Urinary bladder (tissue), 4 donors: ENCODE results near the gene EYA4. TPM values are rescaled to one million over a fixed set of nuclear protein-coding genes. Genes with fewer than 3 reads are reported as not detected.
A peak's percentile ranks its signal among the peaks of the same experiment; 100 is the strongest.

Experiments used
- DNase-seq: peaks from one replicate; pipeline ENCODE4 v3.0.0-alpha.2; 2015; ENCODE audit errors: extremely low spot score
- H3K27ac ChIP-seq: one replicate; pipeline ENCODE4 v1.5.1; 2013; ENCODE audit warnings: low read depth, mild to moderate bottlenecking, moderate library complexity
- H3K36me3 ChIP-seq: one replicate; pipeline ENCODE4 v1.6.1; 2013; ENCODE audit warnings: mild to moderate bottlenecking, moderate library complexity; ENCODE audit not compliant: insufficient read depth
- H3K4me1 ChIP-seq: one replicate; pipeline ENCODE4 v1.6.1; 2013; ENCODE audit warnings: mild to moderate bottlenecking, moderate library complexity; ENCODE audit not compliant: insufficient read depth
- H3K4me3 ChIP-seq: one replicate; pipeline ENCODE4 v1.5.1; 2013; ENCODE audit warnings: low read depth, low read length
- WGBS: extraction: QIAGEN DNeasy Blood & Tissue Kit; methylation state at CpG from one replicate; pipeline ENCODE4 v1.1.7; 2013; 5-methylcytosine and 5-hydroxymethylcytosine counted together
- polyA plus RNA-seq: library from polyadenylated mRNA; stranded (reverse); fragments of 200-250 nt; gene quantifications from one replicate; pipeline ENCODE4 v1.2.3, GENCODE V29; 2013
- total RNA-seq: library from RNA; depleted of rRNA; stranded (reverse); fragments of >200 nt; gene quantifications from one replicate; pipeline ENCODE4 v1.2.3, GENCODE V29; 2014
- donor health status: healthy with polysubstance abuse.
- donor health status: healthy.

The EYA4 gene
- total and polyA plus RNA-seq, 2 donors, result 1.3 to 20.9 TPM

DNA sequence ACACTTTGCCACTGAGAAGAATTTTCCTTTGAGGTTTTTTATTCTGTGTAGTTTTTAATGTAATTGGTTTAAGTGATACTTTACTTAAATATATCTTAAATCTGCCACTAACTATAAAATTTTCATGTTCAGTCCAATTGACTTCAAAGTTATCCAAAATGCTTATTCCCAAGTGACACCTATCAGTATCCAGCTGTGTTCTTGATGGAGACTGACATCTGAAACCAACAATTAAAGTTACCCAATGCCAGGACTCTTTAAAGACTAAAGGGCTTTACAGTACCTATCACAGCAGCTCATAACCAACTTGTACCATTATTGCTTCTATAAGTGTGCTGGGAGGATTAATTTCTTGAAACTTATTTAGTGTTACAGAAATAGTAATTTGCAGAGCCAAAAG, 13.8 kb upstream of the EYA4 start:
- no peak overlapping the region for H3K27ac ChIP-seq
- H3K4me1 ChIP-seq, result no peaks in the 10 kb centered on the region
- no peak overlapping the region for H3K4me3 ChIP-seq
- H3K36me3 ChIP-seq, result no peaks in the 10 kb centered on the region
- DNase-seq, result no peak

DNA sequence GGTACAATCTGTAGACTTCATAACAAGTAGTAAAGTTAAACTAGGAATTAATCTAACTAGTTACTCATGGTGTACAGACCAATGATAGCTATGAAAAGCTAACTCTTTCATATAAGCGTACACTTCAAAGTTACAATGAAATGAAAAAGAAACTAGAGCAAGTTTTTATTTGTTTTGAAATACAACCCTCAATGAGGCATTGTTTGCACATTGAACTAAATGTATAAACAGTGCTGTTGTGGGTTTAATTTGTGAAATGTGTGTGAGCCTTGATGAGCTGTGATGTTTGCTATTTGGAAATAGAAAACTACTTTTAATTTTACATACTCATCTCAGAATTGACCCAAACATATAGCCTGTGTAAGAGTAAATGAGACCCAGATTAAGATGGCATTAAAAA, 11.1 kb upstream of the EYA4 start:
- WGBS, result 40% methylated on average over 1 of the region's 1 CpG

DNA sequence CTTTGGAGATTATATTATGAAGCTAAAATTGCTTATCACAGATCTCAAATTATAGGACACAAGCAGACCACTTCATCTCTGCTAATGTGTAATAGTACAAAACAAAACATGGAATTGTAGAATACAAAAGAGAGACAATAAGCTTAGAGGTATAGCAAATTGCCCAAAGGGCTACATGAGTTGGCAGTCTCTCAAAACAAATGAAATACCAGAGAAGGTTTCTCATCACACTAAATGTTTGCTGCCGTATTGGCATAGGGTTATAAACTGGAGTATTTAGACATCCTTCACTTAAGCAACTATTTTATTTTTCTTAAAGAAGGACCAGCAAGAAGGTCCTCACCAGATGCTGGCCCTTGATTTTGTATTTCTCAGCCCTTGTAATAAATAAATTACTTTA, 5.9 kb upstream of the EYA4 start:
- Histone ChIP-seq H3K36me3 (no peaks in the 10 kb centered on the region), H3K4me3 (no peak overlapping the region), H3K27ac (no peak overlapping the region), H3K4me1 (no peaks in the 10 kb centered on the region)
- WGBS, result 78% methylated on average over 1 of the region's 1 CpG
- no peak for DNase-seq

More for the DNA sequence above, 11.1 kb upstream of the EYA4 start:
- DNase-seq, result no peak
- Histone ChIP-seq H3K4me3 (no peak overlapping the region), H3K4me1 (no peaks in the 10 kb centered on the region), H3K36me3 (no peaks in the 10 kb centered on the region), H3K27ac (no peak overlapping the region)

DNA sequence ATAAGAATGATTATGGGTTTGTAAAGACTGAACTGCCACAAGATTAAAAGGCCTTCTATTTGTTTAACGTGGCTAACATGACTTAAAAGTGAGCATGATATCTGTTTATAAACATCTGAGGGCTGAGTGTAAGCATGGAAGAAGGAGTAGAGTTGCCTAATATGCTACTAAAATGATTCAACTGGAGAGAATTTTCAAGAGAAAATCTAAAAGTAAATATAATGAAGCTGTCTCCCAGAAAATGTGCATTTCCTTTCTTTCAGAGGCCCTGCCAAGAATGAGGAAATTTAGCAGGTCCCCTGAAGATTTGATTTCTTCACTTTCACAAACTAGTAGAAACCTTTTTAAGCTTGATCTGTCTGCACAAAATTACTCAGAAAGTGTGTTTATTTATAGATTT, 4.2 kb upstream of the EYA4 start:
- 37% methylated on average over 1 of the region's 1 CpG for WGBS
- no peaks in the 10 kb centered on the region for H3K4me1 ChIP-seq
- no peaks in the 10 kb centered on the region for H3K36me3 ChIP-seq
- H3K27ac ChIP-seq, result no peak overlapping the region
- no peak for DNase-seq
- no peak overlapping the region for H3K4me3 ChIP-seq

DNA sequence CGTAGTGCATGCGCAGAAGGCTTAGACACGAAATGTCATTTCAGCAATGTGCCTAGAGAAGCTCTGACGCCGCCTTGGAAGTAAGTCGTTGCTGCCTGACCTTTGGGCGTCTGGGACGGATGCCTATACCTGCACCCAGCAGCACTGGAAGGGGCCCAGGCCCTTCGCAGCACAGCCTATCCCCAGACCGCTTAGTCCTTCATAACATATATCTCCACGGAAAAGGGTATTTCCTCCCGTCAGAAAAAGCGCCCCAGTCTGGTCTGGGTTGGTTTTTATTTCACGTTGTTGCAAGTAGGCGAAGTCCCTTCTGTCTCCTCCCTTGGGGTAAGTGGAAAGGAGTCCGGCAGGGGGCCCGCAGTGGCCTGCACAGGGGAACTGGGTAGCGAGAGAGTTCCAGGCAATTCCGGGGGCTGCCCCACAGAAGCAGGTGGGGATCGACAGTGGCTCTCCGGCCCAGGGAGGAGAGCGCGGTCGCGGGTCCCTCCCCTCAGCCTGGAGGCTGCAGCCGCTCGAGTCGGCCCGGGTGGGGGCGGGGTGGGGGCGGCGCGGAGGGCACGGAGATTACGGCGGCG, 559 bp upstream of the EYA4 start:
- no peak for DNase-seq
- Histone ChIP-seq H3K4me1 (no peaks in the 10 kb centered on the region), H3K27ac (peak overlapping the region; percentile 39), H3K36me3 (no peaks in the 10 kb centered on the region), H3K4me3 (peak overlapping the region; percentile 68)
- 16% methylated on average over 37 of the region's 37 CpGs for WGBS

GRCh38 chr6:133241901-133242636, 912 bp downstream of the EYA4 start:
- H3K36me3 ChIP-seq, result no peaks in the 10 kb centered on the region
- H3K4me3 ChIP-seq, result peak overlapping the region; percentile 68
- 1% methylated on average over 52 of the region's 52 CpGs for whole genome bisulfite sequencing
- no peaks in the 10 kb centered on the region for H3K4me1 ChIP-seq
- peak overlapping the region; percentile 76 for H3K27ac ChIP-seq
- no peak for DNase-seq

DNA sequence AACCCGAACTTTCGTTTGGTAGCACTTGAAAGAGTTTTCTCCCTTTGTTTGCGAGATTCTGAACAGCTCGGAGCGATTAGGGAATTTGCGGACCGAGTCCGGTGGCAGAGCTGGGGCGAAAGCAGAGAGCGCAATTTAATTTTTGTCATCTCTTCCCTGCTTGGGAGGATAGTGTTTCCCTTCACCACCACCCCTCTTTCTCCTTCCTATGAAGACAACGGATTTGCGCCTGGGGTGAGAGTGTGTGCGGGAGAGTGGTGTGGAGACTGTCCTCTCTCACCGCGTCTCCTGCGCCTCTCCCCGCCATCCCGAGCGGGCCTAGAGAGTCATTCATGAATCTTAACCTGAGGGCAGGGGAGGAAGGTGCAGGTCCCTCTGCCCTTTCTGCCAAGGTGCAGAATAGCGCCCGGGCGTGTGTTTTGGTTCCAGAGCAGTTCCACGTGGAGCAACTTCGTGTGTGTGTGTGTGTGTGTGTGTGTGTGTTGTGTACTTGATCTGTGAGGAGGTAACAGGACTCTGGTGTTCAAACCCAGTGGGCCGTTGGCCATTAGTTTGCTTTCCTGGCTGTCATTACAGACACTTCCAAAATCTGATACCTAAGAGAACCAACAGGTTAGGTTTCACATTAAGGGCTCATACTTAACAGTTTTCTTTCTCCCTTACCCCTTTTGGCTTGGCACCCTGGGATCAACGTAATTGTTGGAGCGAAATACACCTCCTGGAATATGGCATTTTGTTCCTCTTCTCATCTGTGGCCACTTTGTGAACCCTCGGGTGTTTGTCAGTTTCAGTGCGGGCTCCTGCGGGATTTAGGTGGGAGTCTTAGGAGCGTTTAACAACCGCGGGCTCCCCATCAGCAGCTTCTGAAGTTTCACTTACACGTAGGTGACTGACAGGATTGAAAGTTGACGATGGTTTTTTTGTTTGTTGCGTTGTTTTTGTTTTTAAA, 1.8 kb downstream of the EYA4 start:
- peak overlapping the region; percentile 76 for H3K27ac ChIP-seq
- no peaks in the 10 kb centered on the region for H3K36me3 ChIP-seq
- DNase-seq, result no peak
- WGBS, result 10% methylated on average over 36 of the region's 36 CpGs
- H3K4me3 ChIP-seq, result peak overlapping the region; percentile 68
- no peaks in the 10 kb centered on the region for H3K4me1 ChIP-seq

DNA sequence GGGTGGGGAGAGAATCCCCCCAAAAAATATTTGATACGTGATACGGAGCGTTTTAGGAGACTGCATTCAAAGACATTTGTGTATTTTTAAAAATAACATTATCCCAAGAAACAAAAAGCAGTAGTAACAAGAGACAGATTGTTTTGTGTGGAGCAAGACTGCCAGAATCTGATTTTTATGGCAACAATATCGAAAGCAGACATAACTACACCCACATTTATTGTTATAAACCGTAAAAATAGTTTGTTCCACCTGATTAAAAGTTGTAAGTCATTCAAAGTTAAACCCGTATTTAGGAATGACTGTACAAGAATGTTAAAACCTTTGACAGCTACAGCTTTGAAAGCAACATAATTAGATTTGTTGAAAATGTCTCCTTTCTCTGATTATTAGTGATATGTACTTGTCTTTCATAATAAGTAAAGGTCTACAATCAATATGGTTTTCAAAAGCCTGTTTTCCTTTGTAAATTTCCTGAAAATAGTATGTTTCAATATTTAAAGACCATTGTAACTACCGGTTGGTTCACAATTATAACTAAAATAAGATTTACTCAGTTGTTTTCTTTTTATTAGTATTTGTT, 2.7 kb downstream of the EYA4 start:
- peak overlapping the region; percentile 68 for H3K4me3 ChIP-seq

GRCh38 chr6:133244519-133244918, 3.4 kb downstream of the EYA4 start:
- no peaks in the 10 kb centered on the region for H3K4me1 ChIP-seq
- DNase-seq, result no peak
- H3K4me3 ChIP-seq, result no peak overlapping the region
- WGBS, result 49% methylated on average over 4 of the region's 4 CpGs
- no peaks in the 10 kb centered on the region for H3K36me3 ChIP-seq
- no peak overlapping the region for H3K27ac ChIP-seq

More for the DNA sequence above, 2.7 kb downstream of the EYA4 start:
- no peaks in the 10 kb centered on the region for H3K36me3 ChIP-seq
- no peak overlapping the region for H3K27ac ChIP-seq
- no peaks in the 10 kb centered on the region for H3K4me1 ChIP-seq
- no peak for DNase-seq
- 28% methylated on average over 7 of the region's 7 CpGs for WGBS

- no peak for DNase-seq
- WGBS, result 42% methylated on average over 1 of the region's 1 CpG
- no peaks in the 10 kb centered on the region for H3K36me3 ChIP-seq
- H3K4me3 ChIP-seq, result no peak overlapping the region
- H3K27ac ChIP-seq, result no peak overlapping the region
- H3K4me1 ChIP-seq, result no peaks in the 10 kb centered on the region
Observed at GRCh38 chr6:133245007-133245406, 3.9 kb downstream of the EYA4 start.

- WGBS, result 69% methylated on average over 2 of the region's 2 CpGs
- Histone ChIP-seq H3K4me3 (no peak overlapping the region), H3K27ac (no peak overlapping the region), H3K36me3 (no peaks in the 10 kb centered on the region), H3K4me1 (no peaks in the 10 kb centered on the region)
- no peak for DNase-seq
Observed at GRCh38 chr6:133245422-133245903, 4.3 kb downstream of the EYA4 start.

GRCh38 chr6:133247581-133247980, 6.4 kb downstream of the EYA4 start:
- 86% methylated on average over 5 of the region's 5 CpGs for WGBS
- no peak for DNase-seq
- no peaks in the 10 kb centered on the region for H3K36me3 ChIP-seq
- no peaks in the 10 kb centered on the region for H3K4me1 ChIP-seq
- H3K27ac ChIP-seq, result no peak overlapping the region
- no peak overlapping the region for H3K4me3 ChIP-seq

DNA sequence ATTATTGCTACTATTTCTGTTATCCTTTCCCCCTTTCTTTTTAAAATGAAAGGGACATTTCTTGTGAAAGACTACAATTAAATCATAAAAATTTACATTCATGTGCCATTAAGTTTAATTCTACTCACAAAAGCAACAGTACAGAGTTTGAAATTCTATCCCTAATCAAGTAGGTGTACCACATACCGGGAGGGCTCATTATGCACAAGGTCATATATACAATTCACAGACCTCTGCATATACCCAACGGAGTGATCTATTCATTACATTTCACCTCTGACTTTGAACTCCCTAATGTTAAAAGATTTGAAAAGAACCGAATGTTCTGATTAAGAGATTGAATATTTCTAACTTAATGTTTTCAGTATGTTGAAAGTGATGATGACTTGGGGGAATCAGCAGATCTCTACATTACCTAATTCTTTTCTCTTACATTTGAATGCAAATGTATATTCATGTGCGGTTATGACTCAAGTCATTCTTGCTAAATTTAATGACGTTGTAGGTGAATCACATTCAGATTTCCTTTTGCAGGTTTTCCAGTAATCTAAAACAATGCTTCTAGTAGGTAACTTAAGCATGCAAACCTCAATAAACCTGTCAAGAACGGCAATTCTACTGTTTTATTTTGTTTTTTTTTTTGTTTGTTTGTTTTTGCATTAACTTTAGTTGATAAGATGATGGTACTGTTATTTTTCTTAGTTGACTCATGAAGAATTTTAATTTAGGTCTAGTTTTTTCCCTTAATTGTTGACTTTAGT, 7.3 kb downstream of the EYA4 start:
- Histone ChIP-seq H3K36me3 (no peaks in the 10 kb centered on the region), H3K4me1 (no peaks in the 10 kb centered on the region), H3K27ac (no peak overlapping the region), H3K4me3 (no peak overlapping the region)
- 72% methylated on average over 6 of the region's 6 CpGs for WGBS
- DNase-seq, result no peak
